Activated B cell treated with CpG ODN at 0.5 μM for 24 hours (primary cell): ENCODE results near the gene PHPT1. TPM values are rescaled to one million over a fixed set of nuclear protein-coding genes. Genes with fewer than 3 reads are reported as not detected.
A peak's percentile ranks its signal among the peaks of the same experiment; 100 is the strongest.

ENCODE experiments used
- ATAC-seq: fragments of 200-7000 bp; cut with Tn5 transposase; one replicate; pipeline ENCODE4 v1.10.0; 2021; ENCODE audit warnings: low read depth, mild to moderate bottlenecking, moderate library complexity
- CTCF ChIA-PET: fragments of 350-600 bp; sonication (Branson Sonifier 250); formaldehyde crosslinking; loops from one replicate; lab custom pipeline; 2021; ENCODE audit warnings: antibody characterized with exemption; lab: Charles Lee
- POLR2A ChIA-PET: fragments of 350-600 bp; sonication (Branson Sonifier 250); formaldehyde crosslinking; loops from one replicate; lab custom pipeline; 2021; ENCODE audit warnings: antibody characterized with exemption; lab: Charles Lee
- DNase-seq: peaks from one replicate; pipeline ENCODE4 v3.0.0; 2022
- H3K27ac Mint-ChIP-seq: one replicate; pipeline ENCODE4 v1.8.0; 2020; ENCODE audit warnings: mixed read lengths
- H3K27me3 Mint-ChIP-seq: one replicate; pipeline ENCODE4 v1.8.0; 2021; ENCODE audit warnings: mixed read lengths
- H3K36me3 Mint-ChIP-seq: one replicate; pipeline ENCODE4 v1.8.0; 2021; ENCODE audit warnings: low read depth, mixed read lengths
- H3K4me1 Mint-ChIP-seq: one replicate; pipeline ENCODE4 v1.8.0; 2021; ENCODE audit warnings: mixed read lengths
- H3K4me3 Mint-ChIP-seq: one replicate; pipeline ENCODE4 v1.8.0; 2020; ENCODE audit warnings: mild to moderate bottlenecking, mixed read lengths
- H3K9me3 Mint-ChIP-seq: one replicate; pipeline ENCODE4 v1.8.0; 2020; ENCODE audit warnings: mixed read lengths
- CTCF ChIP-seq: fragments of 200-600 bp; IDR thresholded peaks from one replicate; pipeline ENCODE4 v1.8.0; 2022; ENCODE audit warnings: antibody characterized with exemption, mild to moderate bottlenecking
- intact Hi-C: fragments of 100-400 bp; cut with micrococcal nuclease; formaldehyde crosslinking; loops from one replicate; pipeline ENCODE4 v1.15.1; 2024
- total RNA-seq: library from RNA; stranded (reverse); gene quantifications from 2 replicates; pipeline ENCODE4 v1.2.3, GENCODE V29; 2022

Gene PHPT1
- total RNA-seq, 1 donor from 2014 or later, result 64.6 TPM

DNA sequence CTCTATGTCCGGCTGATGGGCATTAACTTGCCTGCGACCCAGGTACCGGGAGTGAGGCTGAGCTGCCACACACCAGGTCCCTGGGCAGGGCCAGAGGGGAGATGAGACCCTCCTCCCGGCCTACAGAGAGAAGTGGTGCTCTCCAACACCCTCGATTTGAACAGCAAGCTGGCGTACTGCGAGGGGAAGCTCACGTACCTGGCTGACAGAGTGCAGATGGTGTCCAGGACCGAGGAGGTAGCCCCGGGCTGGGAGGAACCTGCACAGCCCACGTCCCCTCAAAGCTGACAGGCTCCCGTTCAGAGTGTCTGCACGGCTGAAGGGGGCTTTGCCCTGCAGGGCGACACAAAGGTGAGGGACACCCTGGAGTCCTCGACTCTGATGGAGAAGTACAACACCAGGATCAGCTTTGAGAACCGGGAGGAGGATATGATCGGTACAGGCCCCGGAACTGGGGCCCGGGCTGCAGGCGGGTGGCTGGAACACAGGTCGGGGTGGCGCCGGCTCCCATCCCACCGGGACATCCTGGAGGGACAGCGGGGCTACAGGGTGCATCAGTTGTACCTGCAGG, 42.5 kb upstream of the PHPT1 start:
- no peak for DNase-seq

GRCh38 chr9:136807281-136808074, 41.7 kb upstream of the PHPT1 start, which contains the start of gene RABL6:
Gene RABL6, plus strand, starts transcription at chr9:136807948. Its CDS starts 249 bp downstream, at chr9:136808197.
- DNase-seq (peak; percentile 86), ATAC-seq (peak; percentile 87)
- peak within 1 kb of the TSS; percentile 87 for H3K27ac Mint-ChIP-seq
- no peaks in the 10 kb centered on the region for H3K9me3 Mint-ChIP-seq
- H3K4me3 Mint-ChIP-seq, result peak within 1 kb of the TSS; percentile 88
- POLR2A ChIA-PET, result interaction anchor here (0.6 to 2.0 kb wide), 18 partner anchors 9 to 415 kb away, joined by 3 to 11 read pairs (median 4); partner anchors contain the start of genes AJM1, CCDC183, EDF1 and MAN1B1
- intact Hi-C loops, result loop anchor here (1.0 to 5.0 kb wide), 5 partner anchors 16 to 185 kb away; partner anchors contain the start of genes AJM1, PAXX, PHPT1 and TMEM141
- H3K27me3 Mint-ChIP-seq, result no peaks in the 10 kb centered on the region
- no peak for TF ChIP-seq CTCF
- CTCF ChIA-PET, result interaction anchor here (4.0 kb wide), 1 partner anchor 35 kb away, joined by 17 read pairs; the partner anchor contains the start of gene AJM1
- H3K4me1 Mint-ChIP-seq, result peaks cover 31% of the 10 kb centered on the region
- peaks cover 22% of the 10 kb centered on the region for H3K36me3 Mint-ChIP-seq

More for the DNA sequence above, 42.5 kb upstream of the PHPT1 start:
- ATAC-seq, result no peak
- POLR2A ChIA-PET, result interaction anchor here (0.9 to 2.0 kb wide), 14 partner anchors 8 to 416 kb away, joined by 3 to 11 read pairs (median 4); partner anchors contain the start of genes AJM1, CCDC183, EDF1 and MAN1B1
- CTCF ChIA-PET, result interaction anchor here (4.0 kb wide), 1 partner anchor 36 kb away, joined by 17 read pairs; the partner anchor contains the start of gene AJM1
- no peaks in the 10 kb centered on the region for H3K9me3 Mint-ChIP-seq
- H3K36me3 Mint-ChIP-seq, result peaks cover 20% of the 10 kb centered on the region
- H3K27me3 Mint-ChIP-seq, result no peaks in the 10 kb centered on the region
- H3K4me3 Mint-ChIP-seq, result peak overlapping the region; percentile 88
- peak overlapping the region; percentile 87 for H3K27ac Mint-ChIP-seq
- TF ChIP-seq CTCF, result no peak
- H3K4me1 Mint-ChIP-seq, result peaks cover 35% of the 10 kb centered on the region
- intact Hi-C loops, result loop anchor here (1.0 to 5.0 kb wide), 5 partner anchors 15 to 186 kb away; partner anchors contain the start of genes AJM1, PAXX, PHPT1 and TMEM141

GRCh38 chr9:136808075-136808805, 41.0 kb upstream of the PHPT1 start:
- DNase-seq, result no peak
- H3K9me3 Mint-ChIP-seq, result no peaks in the 10 kb centered on the region
- H3K4me3 Mint-ChIP-seq, result peak overlapping the region; percentile 82
- peaks cover 29% of the 10 kb centered on the region for H3K36me3 Mint-ChIP-seq
- no peak for TF ChIP-seq CTCF
- POLR2A ChIA-PET, result interaction anchor here (0.6 to 2.0 kb wide), 14 partner anchors 8 to 415 kb away, joined by 3 to 11 read pairs (median 4); partner anchors contain the start of genes AJM1, CCDC183, EDF1 and MAN1B1
- H3K4me1 Mint-ChIP-seq, result peaks cover 35% of the 10 kb centered on the region
- intact Hi-C loops, result loop anchor here (5.0 kb wide), 1 partner anchor 184 kb away; the partner anchor contains the start of gene PAXX
- no peaks in the 10 kb centered on the region for H3K27me3 Mint-ChIP-seq
- CTCF ChIA-PET, result interaction anchor here (4.0 kb wide), 1 partner anchor 34 kb away, joined by 17 read pairs; the partner anchor contains the start of gene AJM1
- peak; percentile 29 for ATAC-seq
- peak overlapping the region; percentile 35 for H3K27ac Mint-ChIP-seq

GRCh38 chr9:136808806-136809158, 40.4 kb upstream of the PHPT1 start:
- Mint-ChIP-seq H3K27me3 (no peaks in the 10 kb centered on the region), H3K9me3 (no peaks in the 10 kb centered on the region), H3K4me1 (peaks cover 35% of the 10 kb centered on the region), H3K4me3 (peak overlapping the region; percentile 82), H3K27ac (peak overlapping the region; percentile 35), H3K36me3 (peaks cover 32% of the 10 kb centered on the region)
- ChIA-PET POLR2A (interaction anchor here (0.6 to 1.4 kb wide), 3 partner anchors 9 to 15 kb away, joined by 3 to 5 read pairs (median 5); no protein-coding TSS in a partner anchor), CTCF (interaction anchor here (4.0 kb wide), 1 partner anchor 34 kb away, joined by 17 read pairs; the partner anchor contains the start of gene AJM1)
- DNase-seq (no peak), ATAC-seq (no peak)
- no peak for TF ChIP-seq CTCF
- intact Hi-C loops, result loop anchor here (5.0 kb wide), 1 partner anchor 184 kb away; the partner anchor contains the start of gene PAXX
